Stimulated activated CD4-positive, alpha-beta T cell treated with anti-CD3 and anti-CD28 coated beads, Interleukin-4, amount 100 ng/mL, for 1 hour (primary cell): Measurements from ENCODE around the gene SETX.
A peak's percentile ranks its signal among the peaks of the same experiment; 100 is the strongest.

Experiments used
- DNase-seq: peaks from one replicate; pipeline ENCODE4 v3.0.0-alpha.2; 2020

Gene SETX

DNA sequence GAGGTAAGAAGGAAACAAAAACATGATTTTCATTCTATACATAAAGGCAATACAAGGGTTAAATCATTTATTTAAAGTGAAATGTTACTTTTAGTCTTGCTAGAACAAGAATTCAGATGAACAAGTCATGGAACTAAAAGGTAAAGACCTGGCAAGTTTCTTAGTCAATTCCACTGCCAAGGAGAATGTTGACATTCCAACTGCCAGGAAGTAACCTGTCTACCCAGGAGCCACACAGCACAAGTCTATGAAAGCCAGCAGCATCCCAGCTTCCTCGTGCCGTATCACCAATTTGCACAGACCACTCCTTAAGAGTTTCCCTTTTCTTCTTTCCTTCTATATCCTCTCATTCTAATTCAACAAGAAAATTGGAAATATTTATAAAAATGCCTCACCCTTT, 79.9 kb downstream of the SETX start:
- DNase-seq, result no peak

DNA sequence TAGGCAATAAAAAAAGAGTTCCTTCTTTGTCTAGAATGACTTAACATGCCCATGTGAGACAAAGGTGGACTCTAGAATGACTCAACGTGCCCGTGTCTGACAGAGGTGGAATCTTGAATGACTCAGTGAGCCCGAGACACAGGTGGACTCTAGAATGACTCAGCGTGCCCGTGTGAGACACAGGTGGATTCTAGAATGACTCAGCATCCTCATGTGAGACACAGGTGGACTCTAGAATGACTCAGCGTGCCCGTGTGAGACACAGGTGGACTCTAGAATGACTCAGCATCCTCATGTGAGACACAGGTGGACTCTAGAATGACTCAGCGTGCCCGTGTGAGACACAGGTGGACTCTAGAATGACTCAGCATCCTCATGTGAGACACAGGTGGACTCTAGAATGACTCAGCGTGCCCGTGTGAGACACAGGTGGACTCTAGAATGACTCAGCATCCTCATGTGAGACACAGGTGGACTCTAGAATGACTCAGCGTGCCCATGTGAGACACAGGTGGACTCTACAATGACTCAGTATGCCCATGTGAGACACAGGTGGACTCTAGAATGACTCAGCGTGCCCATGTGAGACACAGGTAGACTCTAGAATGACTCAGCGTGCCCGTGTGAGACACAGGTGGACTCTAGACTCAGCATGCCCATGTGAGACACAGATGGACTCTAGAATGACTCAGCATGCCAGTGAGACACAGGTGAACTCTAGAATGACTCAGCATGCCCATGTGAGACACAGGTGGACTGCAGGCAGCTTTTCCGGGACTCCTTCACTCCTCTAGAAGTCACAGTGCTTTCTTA, 84.9 kb downstream of the SETX start:
- peak; percentile 35 for DNase-seq

GRCh38 chr9:132268725-132269352, 85.9 kb downstream of the SETX start:
- peak; percentile 67 for DNase-seq

DNA sequence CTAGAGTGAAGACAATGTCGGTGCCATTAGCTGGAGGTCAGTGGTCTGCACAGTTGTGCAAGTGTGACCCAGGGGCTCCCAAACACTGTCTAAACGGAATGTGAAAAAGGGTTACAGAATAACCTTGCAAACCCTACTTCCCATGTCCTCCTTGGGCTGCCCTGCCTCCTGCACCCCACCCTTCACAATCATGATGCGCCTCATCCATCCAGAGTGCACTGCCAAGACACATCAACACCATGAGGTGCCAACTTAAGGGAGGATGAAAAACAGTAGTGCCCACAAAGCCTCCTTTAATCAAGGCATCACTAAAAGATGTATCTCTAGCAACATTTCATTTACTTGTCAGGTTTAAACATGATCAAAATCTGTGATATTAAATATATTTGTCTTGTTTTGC, 87.1 kb downstream of the SETX start:
- no peak for DNase-seq

GRCh38 chr9:132266017-132266416, 88.8 kb downstream of the SETX start:
- DNase-seq, result no peak

DNA sequence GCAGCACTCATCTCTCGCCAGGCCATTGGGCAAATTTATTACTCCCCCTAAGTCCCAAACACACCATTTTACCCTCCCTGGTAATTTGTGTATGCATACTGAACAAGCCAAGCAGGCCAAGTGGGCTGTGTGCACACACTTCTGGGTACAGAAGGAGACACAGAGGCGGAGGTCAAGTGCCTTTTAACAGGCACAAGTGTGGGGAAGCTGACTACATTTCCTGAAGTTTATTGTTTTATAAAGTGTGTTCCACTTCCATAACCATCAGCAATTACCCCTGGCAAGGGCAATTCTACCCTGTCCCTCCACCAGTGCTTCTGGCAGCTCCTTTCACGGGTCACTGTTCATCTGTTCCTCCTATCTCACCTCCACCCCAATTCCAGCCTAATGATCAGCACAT, 93.9 kb downstream of the SETX start:
- no peak for DNase-seq

DNA sequence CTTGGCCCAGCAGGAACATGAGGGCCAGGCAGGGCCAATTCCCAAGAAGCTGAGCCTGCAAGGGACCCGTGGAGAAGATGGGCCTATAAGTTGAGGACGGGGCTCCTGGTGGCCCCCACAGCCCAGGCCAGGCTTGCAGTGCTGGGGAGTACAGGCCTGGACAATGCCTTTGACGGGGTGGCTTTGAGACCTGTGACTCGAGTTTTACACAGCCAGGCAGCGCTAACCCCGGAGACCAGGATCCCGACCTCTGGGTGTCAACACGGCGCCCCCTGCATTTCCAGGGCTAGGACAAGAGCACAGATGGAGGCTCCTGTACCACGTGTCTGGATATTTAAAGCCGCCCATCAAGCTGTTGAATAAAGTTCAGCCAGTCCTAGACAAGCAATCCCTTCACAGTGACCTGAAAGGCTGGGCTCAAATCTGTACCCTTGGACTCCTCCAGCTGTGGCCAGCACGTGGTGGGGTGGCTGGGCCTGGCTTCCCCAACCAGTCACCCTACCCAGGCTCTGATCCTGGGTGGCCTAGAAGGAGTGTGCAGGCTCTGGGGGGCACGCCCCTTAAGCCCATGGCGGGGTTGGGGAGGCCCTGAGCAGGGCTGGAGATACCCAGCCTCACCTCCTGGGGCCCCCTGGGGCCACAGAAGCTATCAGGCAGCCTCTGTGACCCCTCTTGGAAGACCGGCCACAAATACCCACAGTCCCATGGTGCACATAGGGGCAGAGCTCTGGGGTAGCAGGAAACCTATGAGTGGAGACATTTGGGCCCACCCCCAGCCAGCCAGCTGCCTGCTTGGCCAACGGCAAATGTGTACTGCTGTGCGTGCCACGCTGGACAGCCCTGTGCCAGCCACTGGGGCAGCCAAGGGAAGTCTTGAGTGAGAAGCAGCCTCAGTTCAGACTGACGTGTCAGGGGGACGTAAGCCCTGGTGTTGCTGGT, 104.2 kb downstream of the SETX start:
- no peak for DNase-seq

DNA sequence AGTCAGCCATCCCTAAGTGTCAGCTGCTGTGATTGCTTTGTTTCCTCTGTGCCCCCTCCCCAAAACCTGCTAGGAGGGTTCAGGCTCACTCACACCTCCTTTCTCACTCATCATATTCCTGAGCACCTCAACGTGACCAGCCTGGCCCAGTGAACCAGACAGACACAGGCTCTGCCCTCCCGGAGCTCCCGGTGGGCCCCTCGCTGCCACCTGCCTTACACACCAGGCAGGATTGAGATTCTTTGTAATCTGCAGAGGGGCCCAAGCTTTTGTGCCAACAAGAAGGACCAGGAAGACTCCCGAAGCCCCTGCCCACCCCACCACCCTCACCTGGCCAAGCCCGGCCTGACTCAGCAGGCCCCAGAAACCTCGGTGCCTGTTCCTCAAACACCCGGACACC, 105.1 kb downstream of the SETX start:
- DNase-seq, result no peak

DNA sequence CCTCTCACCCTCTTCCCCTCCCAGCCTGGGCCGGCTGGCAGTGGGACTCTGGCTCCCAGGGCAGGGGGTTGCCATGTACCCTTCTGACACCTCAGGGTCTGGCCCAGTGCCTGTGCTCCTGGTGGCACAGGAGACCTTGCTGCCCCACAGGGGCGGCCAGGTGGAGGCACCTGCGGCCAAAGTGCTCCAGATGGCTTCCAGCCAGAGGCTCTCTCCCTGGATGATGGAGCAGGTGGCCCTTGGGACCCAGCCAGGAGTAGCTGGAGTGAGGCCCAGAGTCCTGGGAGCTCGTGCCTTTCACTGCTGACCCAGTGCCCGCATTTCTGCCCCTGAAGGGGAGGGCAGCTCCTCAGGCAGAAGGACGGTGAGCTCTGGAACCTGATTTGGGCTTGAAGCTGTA, 105.7 kb downstream of the SETX start:
- DNase-seq, result no peak

DNA sequence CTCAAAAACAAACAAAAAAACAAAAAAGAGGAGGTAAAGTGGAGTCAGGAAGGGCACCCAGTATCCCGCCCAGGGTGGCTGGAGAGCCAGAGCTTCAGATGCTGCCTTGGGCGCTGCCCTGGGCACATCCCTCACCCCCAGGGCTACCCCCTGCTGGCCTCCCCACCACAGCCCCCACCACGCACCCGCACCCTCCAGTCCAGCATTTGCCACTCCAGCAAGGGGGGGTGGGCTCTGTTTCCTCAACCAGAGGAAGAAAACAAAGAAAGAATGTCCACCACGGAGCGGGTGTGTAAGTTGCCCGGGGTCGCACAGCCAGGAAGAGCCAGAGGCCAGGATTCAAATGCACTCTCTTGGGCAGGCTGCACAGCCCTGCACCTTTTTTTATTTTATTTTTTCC, 106.8 kb downstream of the SETX start:
- DNase-seq, result no peak

GRCh38 chr9:132245465-132245864, 109.3 kb downstream of the SETX start:
- no peak for DNase-seq

DNA sequence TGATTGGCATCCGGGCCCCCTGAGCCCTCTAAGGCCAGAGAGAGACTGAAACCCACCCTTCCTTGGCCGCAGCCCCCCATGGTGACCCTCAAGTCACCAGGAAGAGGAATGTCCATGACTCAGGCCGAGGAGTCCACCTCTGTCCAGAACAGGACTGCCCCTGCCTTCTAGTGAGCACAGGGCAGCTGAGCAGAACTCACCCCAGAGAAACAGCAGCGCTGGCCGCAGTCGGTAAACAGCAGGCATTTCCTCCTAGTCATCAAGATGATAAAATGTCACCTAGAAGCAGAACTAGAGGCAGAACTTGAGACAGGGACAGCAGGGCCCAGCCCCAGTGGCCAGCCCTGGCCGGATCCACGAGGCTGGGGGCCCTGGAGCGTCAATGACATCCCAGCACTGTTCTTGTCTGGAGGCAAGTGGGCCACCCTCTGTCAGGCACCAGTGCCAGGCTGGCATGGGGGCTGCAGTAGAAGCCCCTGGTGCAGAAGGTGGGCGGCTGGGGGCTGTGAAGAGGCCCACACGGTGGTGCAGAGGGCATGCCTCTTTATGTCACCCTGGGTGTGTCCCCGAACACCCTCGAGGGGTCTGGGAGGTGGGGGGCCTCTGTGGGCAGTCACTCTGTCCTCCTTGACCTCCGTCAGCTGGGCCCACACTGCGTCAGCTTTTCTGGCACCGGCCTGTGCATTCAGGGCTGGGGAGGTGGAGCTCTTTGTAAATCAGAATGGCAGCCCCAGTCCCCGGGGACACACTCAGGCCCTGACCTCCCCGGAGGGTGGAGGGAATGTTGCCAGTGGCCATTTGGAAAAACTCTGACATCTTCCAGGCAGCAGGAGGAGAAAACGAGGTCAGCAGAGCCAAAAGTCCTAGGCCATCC, 110.0 kb downstream of the SETX start:
- DNase-seq, result no peak

DNA sequence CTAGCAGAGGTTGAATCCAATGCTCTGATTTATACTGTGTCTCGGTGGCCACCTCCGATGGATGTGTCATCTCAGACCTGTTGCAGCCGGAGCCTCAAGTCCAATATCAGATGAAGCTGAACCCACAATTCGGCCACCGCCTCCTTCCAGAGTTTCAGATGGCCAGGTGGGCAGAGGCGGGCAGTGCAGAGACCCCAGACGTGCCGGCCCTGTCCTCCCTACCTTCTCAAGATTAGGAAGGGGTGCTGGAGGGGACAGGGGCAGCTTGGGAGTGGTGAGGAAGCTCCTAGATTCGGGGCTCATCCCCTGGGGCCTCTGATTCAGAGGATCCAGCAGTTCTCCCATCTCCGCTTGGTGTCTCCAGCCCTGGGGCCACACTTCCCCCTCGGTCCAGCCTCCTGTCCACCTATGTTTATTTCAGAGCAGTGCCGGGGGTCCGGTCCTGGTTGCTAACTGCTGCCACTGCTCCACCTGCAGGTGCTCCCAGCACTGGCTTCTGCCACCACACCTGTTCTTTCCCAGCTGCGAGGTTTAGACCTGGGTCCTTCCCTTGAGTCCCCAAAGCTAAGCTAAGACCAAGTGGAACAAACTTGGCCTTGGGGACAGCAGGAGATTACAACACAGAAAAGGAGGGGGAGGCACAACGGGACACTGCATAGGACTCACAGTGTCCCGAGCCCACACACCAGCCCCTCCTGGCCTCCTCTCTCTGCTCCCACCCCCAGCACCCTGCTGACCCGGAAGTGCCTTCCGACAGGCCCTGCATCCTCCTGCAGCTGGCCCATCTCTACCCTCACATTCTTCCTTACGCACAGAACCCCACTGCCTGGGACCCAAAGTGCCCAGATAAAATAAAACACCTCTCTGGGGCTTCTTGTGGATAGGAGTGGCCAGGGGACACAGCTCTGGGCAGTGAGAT, 111.4 kb downstream of the SETX start:
- no peak for DNase-seq

- DNase-seq, result no peak
These were observed 112.1 kb downstream of the SETX start for GRCh38 chr9:132242621-132243155.

DNA sequence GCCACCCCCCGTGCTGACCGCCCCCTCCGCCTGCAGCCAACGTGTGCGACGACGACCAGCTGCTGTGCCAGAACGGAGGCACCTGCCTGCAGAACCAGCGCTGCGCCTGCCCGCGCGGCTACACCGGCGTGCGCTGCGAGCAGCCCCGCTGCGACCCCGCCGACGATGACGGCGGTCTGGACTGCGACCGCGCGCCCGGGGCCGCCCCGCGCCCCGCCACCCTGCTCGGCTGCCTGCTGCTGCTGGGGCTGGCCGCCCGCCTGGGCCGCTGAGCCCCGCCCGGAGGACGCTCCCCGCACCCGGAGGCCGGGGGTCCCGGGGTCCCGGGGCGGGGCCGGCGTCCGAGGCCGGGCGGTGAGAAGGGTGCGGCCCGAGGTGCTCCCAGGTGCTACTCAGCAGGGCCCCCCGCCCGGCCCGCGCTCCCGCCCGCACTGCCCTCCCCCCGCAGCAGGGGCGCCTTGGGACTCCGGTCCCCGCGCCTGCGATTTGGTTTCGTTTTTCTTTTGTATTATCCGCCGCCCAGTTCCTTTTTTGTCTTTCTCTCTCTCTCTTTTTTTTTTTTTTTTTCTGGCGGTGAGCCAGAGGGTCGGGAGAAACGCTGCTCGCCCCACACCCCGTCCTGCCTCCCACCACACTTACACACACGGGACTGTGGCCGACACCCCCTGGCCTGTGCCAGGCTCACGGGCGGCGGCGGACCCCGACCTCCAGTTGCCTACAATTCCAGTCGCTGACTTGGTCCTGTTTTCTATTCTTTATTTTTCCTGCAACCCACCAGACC, 112.8 kb downstream of the SETX start:
- DNase-seq, result peak; percentile 52

- no peak for DNase-seq
These were observed 113.3 kb downstream of the SETX start for GRCh38 chr9:132241483-132241839.

GRCh38 chr9:132240841-132241482, 113.8 kb downstream of the SETX start:
- DNase-seq, result peak; percentile 99

DNA sequence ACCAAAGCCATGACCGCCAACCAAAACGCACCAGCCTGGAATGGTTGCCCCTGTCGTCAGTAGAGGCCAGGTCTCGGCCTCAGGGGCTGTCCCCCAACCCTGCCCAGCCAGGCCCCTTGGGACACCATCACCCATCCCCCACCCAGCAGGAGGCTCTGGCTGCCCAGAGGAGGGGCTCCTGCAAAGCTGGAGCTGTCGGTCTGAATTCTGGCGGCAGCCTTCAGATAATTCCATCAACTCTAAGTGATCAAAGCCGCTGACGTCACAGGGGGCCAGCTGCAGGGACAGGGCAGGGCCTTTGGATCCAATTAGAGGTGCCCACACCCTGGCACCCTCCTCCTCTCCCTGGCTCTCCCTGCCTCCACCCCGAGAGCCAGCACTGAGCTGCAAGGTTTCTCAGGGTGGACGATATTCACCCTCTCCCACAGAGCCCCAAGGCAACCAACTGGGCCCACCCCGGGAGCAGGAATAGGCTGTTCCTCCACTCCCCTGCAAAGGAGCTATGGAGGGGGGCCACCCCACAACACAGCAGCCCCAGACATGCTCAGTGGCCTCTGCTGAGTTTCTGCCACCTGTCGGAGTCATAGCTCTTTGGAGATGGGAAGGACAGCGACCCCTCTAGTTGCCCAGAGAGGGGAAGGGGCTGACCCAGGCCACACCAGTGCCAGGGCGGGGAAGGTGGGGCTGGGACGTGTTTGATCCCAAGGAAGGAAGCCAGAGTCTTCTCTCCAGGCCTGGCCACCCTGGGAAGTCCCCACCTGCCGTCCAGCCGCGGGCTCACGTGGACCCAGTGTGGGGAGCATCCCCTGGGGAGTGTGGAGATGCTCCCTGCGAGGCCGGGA, 114.6 kb downstream of the SETX start:
- DNase-seq, result no peak

GRCh38 chr9:132239518-132239917, 115.3 kb downstream of the SETX start:
- DNase-seq, result no peak
